Hypothalamus (tissue), 51 donors: ENCODE data around the gene SEPTIN14.
"Not testable (repeated sequence)": the region's sequence is repeated elsewhere in the genome, so short reads cannot be mapped to it uniquely, and the experiment has no call there.

ENCODE experiments used
- DNase-seq, 51 donors: peaks; one replicate each; lab custom pipeline; 2025; lab: John Stamatoyannopoulos, UW

The SEPTIN14 gene

GRCh38 chr7:55786901-55787300, 75.7 kb downstream of the SEPTIN14 start:
- no peak for DNase-seq

- not testable (repeated sequence) for DNase-seq
These were observed 77.1 kb downstream of the SEPTIN14 start for GRCh38 chr7:55785444-55785843.

DNA sequence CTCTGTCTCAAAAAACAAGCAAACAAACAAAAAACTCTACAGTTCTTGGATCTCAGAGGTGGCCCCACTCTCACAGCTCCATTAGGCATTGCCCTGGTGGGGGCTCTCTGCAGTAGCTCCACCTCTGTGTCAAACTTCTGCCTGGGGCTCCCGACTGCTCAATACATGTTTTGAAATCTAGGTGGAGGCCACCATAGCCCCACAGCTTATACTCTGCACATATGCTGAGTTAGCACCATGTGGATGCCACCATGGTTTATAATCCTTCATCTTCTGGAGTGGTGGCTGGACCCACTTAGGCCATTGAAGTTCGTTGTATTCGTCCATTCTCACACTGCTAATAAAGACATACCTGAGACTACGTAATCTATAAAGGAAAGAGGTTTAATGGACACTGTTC, 78.4 kb downstream of the SEPTIN14 start:
- DNase-seq = no peak

- DNase-seq = no peak
These were observed 83.9 kb downstream of the SEPTIN14 start for GRCh38 chr7:55778631-55779030.

DNA sequence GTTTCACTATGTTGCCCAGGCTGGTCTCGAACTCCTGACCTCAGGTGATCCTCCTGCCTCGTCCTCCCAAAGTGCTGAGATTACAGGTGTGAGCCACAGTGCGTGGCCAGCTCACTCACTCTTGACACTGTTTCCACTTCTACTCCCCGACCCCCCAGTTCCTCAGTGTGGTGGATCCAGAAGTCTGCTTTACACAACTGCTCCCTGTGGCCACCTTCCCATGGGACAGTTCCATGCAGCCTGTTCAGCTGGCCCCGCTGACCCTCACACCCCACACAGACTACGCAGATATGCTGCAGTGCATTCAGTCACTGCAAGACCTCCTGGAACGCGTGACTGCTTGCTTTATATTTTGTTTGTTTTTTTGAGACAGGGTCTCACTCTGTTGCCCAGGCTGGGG, 86.4 kb downstream of the SEPTIN14 start:
- DNase-seq = no peak

DNA sequence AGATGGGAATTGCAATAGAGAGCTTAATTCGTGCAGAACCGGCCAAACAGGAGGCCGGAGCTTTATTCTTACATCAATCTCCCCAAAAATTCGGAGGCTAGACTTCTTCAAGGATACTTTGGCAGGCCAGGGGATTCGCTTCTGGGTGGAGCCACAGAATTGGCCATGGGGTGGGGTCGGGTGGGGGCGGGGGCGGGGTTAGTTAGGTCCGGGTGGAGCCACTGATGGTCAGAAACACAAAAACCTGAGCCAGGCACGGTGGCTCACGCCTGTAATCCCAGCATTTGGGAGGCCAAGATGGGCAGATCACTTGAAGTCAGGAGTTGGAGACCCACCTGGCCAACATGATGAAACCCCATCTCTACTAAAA, 87.5 kb downstream of the SEPTIN14 start:
- DNase-seq = peak in 1 of 51 donors; percentile 11

GRCh38 chr7:55774327-55775050, 88.1 kb downstream of the SEPTIN14 start:
- DNase-seq = peak in 43 of 51 donors; percentile 2 to 66 (median 18)

DNA sequence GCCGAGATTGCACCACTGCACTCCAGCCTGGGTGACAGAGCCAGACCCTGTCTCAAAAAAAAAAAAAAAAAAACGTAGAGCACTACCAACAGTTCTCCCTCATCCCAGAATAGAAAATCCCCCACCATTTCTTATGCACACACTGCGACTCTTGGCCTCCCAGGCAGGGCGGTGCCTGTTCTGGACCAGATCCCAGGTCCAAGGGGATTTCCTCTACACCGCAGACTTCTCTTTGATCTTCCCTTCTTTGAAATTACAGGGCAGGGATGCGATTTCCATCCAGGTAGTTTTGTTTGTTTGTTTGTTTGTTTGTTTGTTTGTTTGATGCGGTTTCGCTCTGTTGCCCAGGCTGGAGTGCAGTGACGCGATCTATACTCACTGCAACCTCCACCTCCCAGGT, 91.8 kb downstream of the SEPTIN14 start:
- no peak for DNase-seq

DNA sequence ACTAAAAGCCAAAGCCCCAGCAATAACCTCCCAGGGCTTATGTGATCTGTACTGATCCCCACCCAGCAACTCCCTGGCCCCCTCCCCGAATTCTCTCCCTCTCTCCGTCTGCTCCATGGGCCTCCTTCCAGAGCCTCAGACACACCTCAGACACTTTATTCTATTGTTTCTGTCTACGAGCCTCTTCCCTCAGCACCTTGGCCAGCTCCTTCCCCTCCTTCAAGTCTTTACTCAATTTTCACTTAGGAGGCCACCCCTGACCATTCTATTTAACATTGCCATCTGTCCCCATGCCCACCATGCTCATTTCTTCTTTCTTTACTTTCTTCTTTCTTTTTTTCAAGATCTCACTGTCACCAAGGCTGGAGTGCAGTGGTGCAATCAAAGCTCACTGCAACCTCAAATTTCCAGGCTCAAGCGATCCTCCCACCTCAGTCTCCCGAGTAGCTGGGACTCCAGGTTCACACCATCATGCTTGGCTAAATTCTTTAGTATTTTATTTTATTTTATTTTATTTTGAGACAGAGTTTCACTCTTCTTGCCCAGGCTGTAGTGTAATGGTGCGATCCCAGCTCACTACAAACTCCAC, 109.2 kb downstream of the SEPTIN14 start:
- DNase-seq = not testable (repeated sequence)

GRCh38 chr7:55744706-55745105, 117.8 kb downstream of the SEPTIN14 start:
- DNase-seq = not testable (repeated sequence)
